Prostate gland (tissue), 2 donors: ENCODE data around the gene MYEOV. TPM values are rescaled to one million over a fixed set of nuclear protein-coding genes. Genes with fewer than 3 reads are reported as not detected.

Experiments used
- DNase-seq: peaks from one replicate; pipeline ENCODE4 v3.0.0-alpha.2; 2019; ENCODE audit warnings: low spot score
- H3K27ac ChIP-seq, 2 donors: fragments of 200-600 bp; sonication (generic); 2 replicates each; pipeline ENCODE4 v1.5.1; 2017 to 2019
- H3K27me3 ChIP-seq: fragments of 200-600 bp; sonication (generic); replicated peaks from 2 replicates; pipeline ENCODE4 v1.5.1; 2019; ENCODE audit not compliant: insufficient read depth
- H3K36me3 ChIP-seq, 2 donors: fragments of 200-600 bp; sonication (generic); 1 replicate in 1 of 2; 2 replicates in 1 of 2; pipeline versions ENCODE4 v1.5.1 to v1.8.1; 2017 to 2019
- H3K4me1 ChIP-seq: fragments of 200-600 bp; sonication (generic); replicated peaks from 2 replicates; pipeline ENCODE4 v1.5.1; 2019
- H3K4me3 ChIP-seq, 2 donors: fragments of 200-600 bp; sonication (generic); 2 replicates each; pipeline ENCODE4 v1.5.1; 2017 to 2019
- H3K9me3 ChIP-seq: fragments of 200-600 bp; sonication (generic); 2 replicates; pipeline ENCODE4 v1.5.1; 2017
- POLR2A ChIP-seq: fragments of 450-650 bp; IDR thresholded peaks from one replicate; pipeline ENCODE4 v1.6.1; 2016; ENCODE audit warnings: antibody characterized with exemption, mild to moderate bottlenecking
- POLR2AphosphoS5 ChIP-seq: sonication (generic); formaldehyde crosslinking; IDR thresholded peaks from one replicate; pipeline ENCODE4 v1.6.1; 2017; ENCODE audit warnings: antibody characterized with exemption
- WGBS: methylation state at CpG from one replicate; pipeline ENCODE4 v1.1.5; 2018; 5-methylcytosine and 5-hydroxymethylcytosine counted together
- intact Hi-C: fragments of 100-400 bp; cut with DNase I; formaldehyde crosslinking; loops from one replicate; pipeline ENCODE4 v1.14.2; 2022
- total RNA-seq, 2 donors: library from RNA; depleted of rRNA; stranded (reverse); fragments of >200 nt; gene quantifications; one replicate each; pipeline ENCODE4 v1.1.0, GENCODE V29; 2016
- TF ChIP-seq, protein P1 (sequence below), 4 experiments: fragments of 200-600 bp in 2 of 4; fragments of 450-650 bp in 2 of 4; sonication (generic) in 2 of 4; IDR thresholded peaks; 1 replicate in 3 of 4; 2 replicates in 1 of 4; pipeline ENCODE4 v1.5.1; 2016 to 2019; ENCODE audit warnings: antibody characterized with exemption in 4 of 4, mild to moderate bottlenecking in 2 of 4, moderate library complexity in 2 of 4

Gene MYEOV
- total RNA-seq, 2 donors from 2014 or later: 1.1 TPM; not detected in 1

DNA sequence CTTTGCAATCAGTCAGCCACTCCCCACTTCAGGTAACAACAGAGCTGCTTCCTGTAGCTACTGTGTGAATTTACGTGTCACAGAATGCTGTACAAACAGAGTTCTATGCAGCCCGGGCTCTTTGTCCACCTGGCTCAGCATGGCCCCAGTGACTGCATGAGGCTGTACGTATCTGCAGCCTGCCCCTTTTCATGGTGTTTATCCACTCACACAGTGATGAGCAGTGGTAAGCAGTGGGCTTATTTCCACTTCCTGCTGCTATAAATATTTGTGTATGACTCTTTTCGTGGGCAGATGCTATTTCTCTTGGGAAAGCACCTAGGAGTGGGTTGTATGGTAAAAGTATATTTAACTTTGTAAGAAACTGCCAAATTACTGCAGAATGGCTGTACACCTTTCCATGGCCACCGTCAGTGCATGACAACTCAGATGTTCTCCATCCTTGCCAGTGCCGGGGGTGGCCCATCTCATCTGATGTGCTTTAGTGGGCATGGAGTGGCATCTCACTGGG, 43.3 kb downstream of the MYEOV start:
- 37% methylated on average over 6 of the region's 6 CpGs for WGBS
- no peaks in the 10 kb centered on the region for H3K4me1 ChIP-seq
- no peaks in the 10 kb centered on the region for H3K27me3 ChIP-seq
- H3K9me3 ChIP-seq: no peaks in the 10 kb centered on the region
- H3K36me3 ChIP-seq: no peaks in the 10 kb centered on the region
- no peak for DNase-seq
- TF ChIP-seq POLR2AphosphoS5 (no peak), POLR2A (no peak)
- TF ChIP-seq, protein P1, sequence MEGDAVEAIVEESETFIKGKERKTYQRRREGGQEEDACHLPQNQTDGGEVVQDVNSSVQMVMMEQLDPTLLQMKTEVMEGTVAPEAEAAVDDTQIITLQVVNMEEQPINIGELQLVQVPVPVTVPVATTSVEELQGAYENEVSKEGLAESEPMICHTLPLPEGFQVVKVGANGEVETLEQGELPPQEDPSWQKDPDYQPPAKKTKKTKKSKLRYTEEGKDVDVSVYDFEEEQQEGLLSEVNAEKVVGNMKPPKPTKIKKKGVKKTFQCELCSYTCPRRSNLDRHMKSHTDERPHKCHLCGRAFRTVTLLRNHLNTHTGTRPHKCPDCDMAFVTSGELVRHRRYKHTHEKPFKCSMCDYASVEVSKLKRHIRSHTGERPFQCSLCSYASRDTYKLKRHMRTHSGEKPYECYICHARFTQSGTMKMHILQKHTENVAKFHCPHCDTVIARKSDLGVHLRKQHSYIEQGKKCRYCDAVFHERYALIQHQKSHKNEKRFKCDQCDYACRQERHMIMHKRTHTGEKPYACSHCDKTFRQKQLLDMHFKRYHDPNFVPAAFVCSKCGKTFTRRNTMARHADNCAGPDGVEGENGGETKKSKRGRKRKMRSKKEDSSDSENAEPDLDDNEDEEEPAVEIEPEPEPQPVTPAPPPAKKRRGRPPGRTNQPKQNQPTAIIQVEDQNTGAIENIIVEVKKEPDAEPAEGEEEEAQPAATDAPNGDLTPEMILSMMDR (IDR thresholded peaks at IDR 0.05): no peak
- intact Hi-C loops: no loop called here
- H3K27ac ChIP-seq: no peak overlapping the region
- no peak overlapping the region for H3K4me3 ChIP-seq

DNA sequence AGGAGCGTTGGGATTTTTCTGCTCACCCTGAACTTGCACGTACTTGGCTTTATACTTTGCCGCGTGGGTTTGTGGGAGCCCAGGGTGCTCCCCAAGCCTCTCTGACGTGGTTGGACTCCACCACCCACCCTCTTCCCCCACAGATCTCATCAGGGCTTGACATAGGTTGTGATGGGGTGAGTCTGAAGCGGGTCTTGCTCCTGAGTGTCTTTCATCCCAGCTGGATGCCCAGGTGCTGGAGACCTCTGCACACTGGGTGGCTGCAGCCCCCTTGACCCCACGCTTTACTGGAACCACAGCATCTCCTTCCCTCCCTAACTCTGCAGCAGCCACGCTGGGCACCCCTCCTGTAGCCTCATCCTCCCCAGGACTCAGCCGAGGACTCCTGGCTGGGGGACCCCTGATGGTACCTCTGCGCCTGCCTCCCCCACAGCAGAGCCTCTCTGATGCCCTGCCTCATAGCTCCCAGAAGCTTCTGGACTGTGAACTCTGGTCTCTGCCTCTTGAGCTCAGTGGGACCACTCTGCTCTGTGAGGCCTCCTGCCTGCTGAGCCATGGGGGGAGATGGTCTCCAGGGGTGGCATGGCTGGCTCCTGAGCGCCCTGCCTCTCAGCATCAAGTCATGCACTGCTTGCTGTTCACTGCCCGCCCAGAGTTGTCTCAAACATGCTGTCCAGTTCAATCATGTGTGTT, 45.2 kb downstream of the MYEOV start:
- DNase-seq: no peak
- WGBS: 96% methylated on average over 12 of the region's 12 CpGs
- Histone ChIP-seq H3K36me3 (no peaks in the 10 kb centered on the region), H3K4me1 (no peaks in the 10 kb centered on the region), H3K9me3 (no peaks in the 10 kb centered on the region), H3K4me3 (no peak overlapping the region), H3K27ac (no peak overlapping the region), H3K27me3 (no peaks in the 10 kb centered on the region)
- intact Hi-C loops: no loop called here
- TF ChIP-seq, protein P1 (IDR thresholded peaks at IDR 0.05): no peak
- no peak for TF ChIP-seq POLR2A
- no peak for TF ChIP-seq POLR2AphosphoS5

DNA sequence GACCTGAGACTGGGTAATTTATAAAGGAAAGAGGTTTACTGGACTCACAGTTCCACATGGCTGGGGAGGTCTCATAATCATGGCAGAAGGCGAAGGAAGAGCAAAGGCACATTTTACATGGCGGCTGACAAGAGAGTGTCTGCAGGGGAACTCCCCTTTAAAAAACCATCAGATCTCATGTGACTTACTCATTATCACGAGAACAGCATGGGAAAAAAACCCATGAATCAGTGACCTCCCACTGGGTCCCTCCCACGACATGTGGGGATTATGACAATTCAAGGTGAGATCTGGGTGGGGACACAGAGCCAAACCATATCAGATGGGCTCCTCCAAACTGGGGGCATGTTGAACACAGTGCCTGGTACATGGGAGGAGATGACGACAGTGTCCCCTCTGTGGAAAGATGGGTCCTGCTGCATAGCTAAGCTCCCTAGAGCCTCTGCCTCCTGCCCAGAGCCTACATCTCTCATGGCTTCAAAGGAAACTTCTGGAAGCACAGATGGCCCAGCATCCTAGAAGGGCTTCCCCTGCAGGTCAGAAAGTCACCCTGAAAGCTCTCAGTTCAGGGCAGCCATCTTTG, 46.1 kb downstream of the MYEOV start:
- no peaks in the 10 kb centered on the region for H3K4me1 ChIP-seq
- TF ChIP-seq POLR2A (no peak), POLR2AphosphoS5 (no peak)
- TF ChIP-seq, protein P1 (IDR thresholded peaks at IDR 0.05): no peak
- intact Hi-C loops: no loop called here
- H3K27me3 ChIP-seq: no peaks in the 10 kb centered on the region
- WGBS: 80% methylated on average over 5 of the region's 5 CpGs
- no peaks in the 10 kb centered on the region for H3K9me3 ChIP-seq
- no peak overlapping the region for H3K4me3 ChIP-seq
- H3K36me3 ChIP-seq: no peaks in the 10 kb centered on the region
- DNase-seq: no peak
- no peak overlapping the region for H3K27ac ChIP-seq

GRCh38 chr11:69342588-69343330, 48.8 kb downstream of the MYEOV start:
- Histone ChIP-seq H3K27me3 (no peaks in the 10 kb centered on the region), H3K27ac (no peak overlapping the region), H3K9me3 (no peaks in the 10 kb centered on the region), H3K4me3 (no peak overlapping the region), H3K36me3 (no peaks in the 10 kb centered on the region), H3K4me1 (no peaks in the 10 kb centered on the region)
- intact Hi-C loops: no loop called here
- WGBS: 94% methylated on average over 13 of the region's 13 CpGs
- DNase-seq: no peak
- no peak for TF ChIP-seq POLR2AphosphoS5
- TF ChIP-seq POLR2A: no peak
- TF ChIP-seq, protein P1 (IDR thresholded peaks at IDR 0.05): no peak
